Immature natural killer cell (primary cell): Measurements from ENCODE around the gene NPTX2. TPM values are rescaled to one million over a fixed set of nuclear protein-coding genes. Genes with fewer than 3 reads are reported as not detected.
"Not testable (repeated sequence)": the region's sequence is repeated elsewhere in the genome, so short reads cannot be mapped to it uniquely, and the experiment has no call there.

Experiments used
- DNase-seq, 3 donors: peaks; one replicate each; pipeline ENCODE4 v3.0.0; 2022; ENCODE audit warnings: mixed read lengths in 1 of 3
- H3K27ac Mint-ChIP-seq, 6 donors: one replicate each; pipeline ENCODE4 v1.8.0; 2020; ENCODE audit warnings: mixed read lengths in 6 of 6, mild to moderate bottlenecking in 5 of 6, inconsistent platforms in 4 of 6, moderate library complexity in 3 of 6
- H3K27me3 Mint-ChIP-seq, 3 donors: one replicate each; pipeline ENCODE4 v1.8.0; 2020 to 2021; ENCODE audit warnings: low read depth in 3 of 3, mild to moderate bottlenecking in 3 of 3, mixed read lengths in 3 of 3, moderate library complexity in 3 of 3, inconsistent platforms in 1 of 3
- H3K36me3 Mint-ChIP-seq, 3 donors: one replicate each; pipeline ENCODE4 v1.8.0; 2020; ENCODE audit warnings: mixed read lengths in 3 of 3, inconsistent platforms in 2 of 3, mild to moderate bottlenecking in 2 of 3
- H3K4me1 Mint-ChIP-seq, 2 donors: one replicate each; pipeline ENCODE4 v1.8.0; 2020; ENCODE audit warnings: inconsistent platforms in 2 of 2, mild to moderate bottlenecking in 2 of 2, mixed read lengths in 2 of 2, moderate library complexity in 1 of 2
- H3K4me3 Mint-ChIP-seq, 5 donors: one replicate each; pipeline ENCODE4 v1.8.0; 2020; ENCODE audit warnings: mild to moderate bottlenecking in 5 of 5, mixed read lengths in 5 of 5, inconsistent platforms in 3 of 5, moderate library complexity in 3 of 5
- H3K9me3 Mint-ChIP-seq, 6 donors: one replicate each; pipeline ENCODE4 v1.8.0; 2020; ENCODE audit warnings: mild to moderate bottlenecking in 6 of 6, mixed read lengths in 6 of 6, inconsistent platforms in 4 of 6, moderate library complexity in 3 of 6
- polyA plus RNA-seq, 3 donors: library from polyadenylated mRNA; unstranded; fragments of 300-500 nt; fragmentation: Illumina TruSeq; gene quantifications; one replicate each; pipeline ENCODE4 v1.2.3, GENCODE V29; 2021

Gene NPTX2, protein sequence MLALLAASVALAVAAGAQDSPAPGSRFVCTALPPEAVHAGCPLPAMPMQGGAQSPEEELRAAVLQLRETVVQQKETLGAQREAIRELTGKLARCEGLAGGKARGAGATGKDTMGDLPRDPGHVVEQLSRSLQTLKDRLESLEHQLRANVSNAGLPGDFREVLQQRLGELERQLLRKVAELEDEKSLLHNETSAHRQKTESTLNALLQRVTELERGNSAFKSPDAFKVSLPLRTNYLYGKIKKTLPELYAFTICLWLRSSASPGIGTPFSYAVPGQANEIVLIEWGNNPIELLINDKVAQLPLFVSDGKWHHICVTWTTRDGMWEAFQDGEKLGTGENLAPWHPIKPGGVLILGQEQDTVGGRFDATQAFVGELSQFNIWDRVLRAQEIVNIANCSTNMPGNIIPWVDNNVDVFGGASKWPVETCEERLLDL
- not detected for polyA plus RNA-seq

DNA sequence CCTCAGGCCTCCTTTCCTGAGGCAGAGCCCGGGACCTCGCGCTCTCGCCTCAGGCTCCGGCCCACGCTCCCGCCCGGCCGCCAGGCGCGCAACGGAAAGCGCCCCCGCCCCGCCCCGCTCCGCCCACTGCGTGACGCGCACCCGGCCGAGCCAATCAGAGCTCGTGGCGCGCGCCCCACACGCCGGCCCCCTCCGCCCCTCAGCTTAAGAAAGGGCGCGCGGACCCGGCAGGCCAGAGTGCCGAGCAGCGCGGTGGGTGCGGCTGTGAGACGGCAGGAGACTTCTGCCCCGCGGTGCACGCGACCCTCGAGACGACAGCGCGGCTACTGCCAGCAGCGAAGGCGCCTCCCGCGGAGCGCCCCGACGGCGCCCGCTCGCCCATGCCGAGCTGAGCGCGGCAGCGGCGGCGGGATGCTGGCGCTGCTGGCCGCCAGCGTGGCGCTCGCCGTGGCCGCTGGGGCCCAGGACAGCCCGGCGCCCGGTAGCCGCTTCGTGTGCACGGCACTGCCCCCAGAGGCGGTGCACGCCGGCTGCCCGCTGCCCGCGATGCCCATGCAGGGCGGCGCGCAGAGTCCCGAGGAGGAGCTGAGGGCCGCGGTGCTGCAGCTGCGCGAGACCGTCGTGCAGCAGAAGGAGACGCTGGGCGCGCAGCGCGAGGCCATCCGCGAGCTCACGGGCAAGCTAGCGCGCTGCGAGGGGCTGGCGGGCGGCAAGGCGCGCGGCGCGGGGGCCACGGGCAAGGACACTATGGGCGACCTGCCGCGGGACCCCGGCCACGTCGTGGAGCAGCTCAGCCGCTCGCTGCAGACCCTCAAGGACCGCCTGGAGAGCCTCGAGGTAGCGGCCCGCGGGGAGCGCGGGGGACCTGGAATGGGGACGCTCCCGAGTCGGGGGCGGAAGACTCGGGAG lies at the start of gene NPTX2:
Gene NPTX2 (plus strand): TSS at position 235 of the 909 bp plus-strand sequence. CDS start 177 bp downstream, at position 412.
- Mint-ChIP-seq H3K27me3 (peaks cover 6 to 21% (median 13%) of the 10 kb centered on the region in 3 donors), H3K9me3 (no peaks in the 10 kb centered on the region), H3K4me3 (peak within 1 kb of the TSS in 2 of 5 donors; percentile 41 to 49), H3K27ac (no peak within 1 kb of the TSS), H3K36me3 (peaks cover 0 to 4% (median 0%) of the 10 kb centered on the region in 3 donors), H3K4me1 (peaks cover 1 to 17% of the 10 kb centered on the region in 2 donors)
- peak in 1 of 3 donors; percentile 19 for DNase-seq

GRCh38 chr7:98567991-98568390 lies 49.1 kb upstream of the NPTX2 start:
- H3K27me3 Mint-ChIP-seq = peaks cover 2 to 7% (median 2%) of the 10 kb centered on the region in 3 donors
- H3K4me3 Mint-ChIP-seq = no peak overlapping the region
- H3K27ac Mint-ChIP-seq = no peak overlapping the region
- H3K36me3 Mint-ChIP-seq = no peaks in the 10 kb centered on the region
- no peaks in the 10 kb centered on the region for H3K4me1 Mint-ChIP-seq
- DNase-seq = no peak
- H3K9me3 Mint-ChIP-seq = peaks cover 0 to 4% (median 0%) of the 10 kb centered on the region in 6 donors

- Mint-ChIP-seq H3K27ac (no peak overlapping the region), H3K36me3 (no peaks in the 10 kb centered on the region), H3K4me1 (no peaks in the 10 kb centered on the region), H3K4me3 (no peak overlapping the region), H3K27me3 (peaks cover 0 to 5% (median 2%) of the 10 kb centered on the region in 3 donors), H3K9me3 (peaks cover 0 to 2% (median 0%) of the 10 kb centered on the region in 6 donors)
- no peak for DNase-seq
These were observed 48.2 kb upstream of the NPTX2 start for GRCh38 chr7:98568891-98569290.

DNA sequence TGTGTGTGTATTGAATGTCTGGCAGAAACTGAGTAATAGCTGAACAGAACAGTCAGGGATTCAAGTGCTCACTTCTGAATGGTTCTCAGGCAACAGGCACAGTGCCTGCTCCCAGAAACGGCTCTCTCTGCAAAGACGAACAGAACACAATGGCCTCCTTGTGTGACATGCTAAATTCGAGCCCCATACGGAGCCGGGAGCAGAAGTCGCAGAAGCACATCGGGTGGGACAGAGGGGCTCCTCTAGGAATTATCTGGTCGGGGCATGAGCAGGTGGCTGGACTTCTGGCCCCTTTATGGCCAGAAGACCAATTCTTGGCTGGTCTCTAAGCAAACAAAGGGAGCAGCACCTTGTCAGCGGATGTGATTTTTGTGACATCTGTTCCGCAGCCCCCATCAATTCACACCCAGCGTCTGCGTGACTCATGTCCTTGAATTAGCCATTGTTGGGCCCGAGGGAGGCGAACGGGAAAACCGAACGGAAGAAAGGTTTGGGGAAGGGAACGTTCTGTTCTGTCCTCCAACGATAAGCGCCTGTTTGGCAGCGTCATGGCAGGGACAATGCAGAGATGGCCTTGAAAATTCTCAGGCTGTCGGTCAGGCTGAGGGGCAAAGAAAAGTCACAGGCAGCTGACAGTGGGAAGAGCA lies 47.3 kb upstream of the NPTX2 start:
- Mint-ChIP-seq H3K9me3 (peaks cover 0 to 6% (median 2%) of the 10 kb centered on the region in 6 donors), H3K27me3 (peaks cover 0 to 3% (median 2%) of the 10 kb centered on the region in 3 donors), H3K4me1 (no peaks in the 10 kb centered on the region), H3K27ac (no peak overlapping the region), H3K4me3 (no peak overlapping the region), H3K36me3 (no peaks in the 10 kb centered on the region)
- DNase-seq = no peak

GRCh38 chr7:98571006-98571405 lies 46.1 kb upstream of the NPTX2 start:
- Mint-ChIP-seq H3K4me1 (no peaks in the 10 kb centered on the region), H3K9me3 (peaks cover 5 to 15% (median 5%) of the 10 kb centered on the region in 6 donors), H3K27ac (no peak overlapping the region), H3K27me3 (peaks cover 0 to 3% (median 2%) of the 10 kb centered on the region in 3 donors), H3K4me3 (no peak overlapping the region), H3K36me3 (no peaks in the 10 kb centered on the region)
- DNase-seq = no peak

- no peaks in the 10 kb centered on the region for H3K4me1 Mint-ChIP-seq
- H3K27ac Mint-ChIP-seq = no peak overlapping the region
- peaks cover 9 to 24% (median 15%) of the 10 kb centered on the region in 6 donors for H3K9me3 Mint-ChIP-seq
- H3K27me3 Mint-ChIP-seq = peaks cover 0 to 3% (median 2%) of the 10 kb centered on the region in 3 donors
- no peak overlapping the region for H3K4me3 Mint-ChIP-seq
- no peaks in the 10 kb centered on the region for H3K36me3 Mint-ChIP-seq
- no peak for DNase-seq
These were observed 45.1 kb upstream of the NPTX2 start for GRCh38 chr7:98571986-98572385.

- not testable (repeated sequence) for H3K27ac Mint-ChIP-seq, H3K4me1 Mint-ChIP-seq, H3K27me3 Mint-ChIP-seq, H3K4me3 Mint-ChIP-seq, H3K36me3 Mint-ChIP-seq, DNase-seq
- H3K9me3 Mint-ChIP-seq = peaks cover 9 to 24% (median 15%) of the 10 kb centered on the region in 6 donors
These were observed 44.4 kb upstream of the NPTX2 start for GRCh38 chr7:98572716-98573115.

DNA sequence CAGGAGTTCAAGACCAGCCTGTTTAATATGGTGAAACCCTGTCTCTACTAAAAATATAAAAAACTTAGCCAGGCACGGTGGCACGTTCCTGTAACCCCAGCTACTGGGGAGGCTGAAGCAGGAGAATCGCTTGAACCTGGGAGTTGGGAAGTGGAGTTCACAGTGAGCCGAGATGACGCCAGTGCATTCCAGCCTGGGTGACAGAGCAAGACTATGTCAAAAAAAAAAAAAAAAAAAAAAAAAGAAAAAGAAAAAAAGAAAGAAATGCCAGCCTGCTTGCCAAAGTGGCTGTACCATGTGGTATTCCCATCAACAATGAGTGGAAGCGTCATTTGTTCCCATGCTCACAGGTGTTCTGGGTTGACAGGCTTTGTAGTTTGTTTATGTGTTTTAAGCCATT lies 43.3 kb upstream of the NPTX2 start:
- no peak for DNase-seq
- peaks cover 9 to 24% (median 15%) of the 10 kb centered on the region in 6 donors for H3K9me3 Mint-ChIP-seq
- H3K27me3 Mint-ChIP-seq = peaks cover 2 to 4% (median 3%) of the 10 kb centered on the region in 3 donors
- H3K4me3 Mint-ChIP-seq = no peak overlapping the region
- H3K36me3 Mint-ChIP-seq = no peaks in the 10 kb centered on the region
- H3K4me1 Mint-ChIP-seq = no peaks in the 10 kb centered on the region
- no peak overlapping the region for H3K27ac Mint-ChIP-seq

- H3K27ac Mint-ChIP-seq = no peak overlapping the region
- no peak overlapping the region for H3K4me3 Mint-ChIP-seq
- H3K9me3 Mint-ChIP-seq = peaks cover 9 to 24% (median 15%) of the 10 kb centered on the region in 6 donors
- H3K36me3 Mint-ChIP-seq = no peaks in the 10 kb centered on the region
- no peaks in the 10 kb centered on the region for H3K4me1 Mint-ChIP-seq
- DNase-seq = no peak
- H3K27me3 Mint-ChIP-seq = peaks cover 0 to 4% (median 1%) of the 10 kb centered on the region in 3 donors
These were observed 41.2 kb upstream of the NPTX2 start for GRCh38 chr7:98575878-98576277.

DNA sequence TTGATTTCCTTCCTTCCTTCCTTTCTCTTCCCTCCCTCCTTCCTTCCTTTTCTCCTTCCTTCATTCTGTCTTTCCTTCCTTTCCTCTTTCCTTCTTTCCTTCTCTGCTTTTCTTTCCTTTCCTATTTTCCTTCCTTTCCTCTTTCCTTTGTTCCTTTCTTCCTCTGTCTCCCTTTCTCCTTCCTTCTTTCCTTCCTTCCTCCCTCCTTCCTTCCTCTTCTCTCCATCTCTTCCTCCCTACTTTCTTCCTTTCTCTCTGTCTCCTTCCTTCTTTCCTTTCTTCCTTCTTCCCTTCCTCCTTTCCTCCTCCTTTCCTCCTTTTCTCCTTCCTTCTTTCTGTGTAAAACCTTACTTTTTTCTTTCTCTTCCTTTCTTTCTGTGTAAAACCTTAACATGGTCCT lies 32.3 kb upstream of the NPTX2 start:
- Mint-ChIP-seq H3K36me3 (no peaks in the 10 kb centered on the region), H3K4me3 (no peak overlapping the region), H3K4me1 (no peaks in the 10 kb centered on the region), H3K9me3 (peaks cover 0 to 8% (median 0%) of the 10 kb centered on the region in 6 donors), H3K27ac (no peak overlapping the region), H3K27me3 (peaks cover 0 to 5% (median 4%) of the 10 kb centered on the region in 3 donors)
- no peak for DNase-seq

GRCh38 chr7:98591926-98592325 lies 25.2 kb upstream of the NPTX2 start:
- no peaks in the 10 kb centered on the region for H3K36me3 Mint-ChIP-seq
- peaks cover 1 to 6% (median 1%) of the 10 kb centered on the region in 3 donors for H3K27me3 Mint-ChIP-seq
- H3K4me3 Mint-ChIP-seq = no peak overlapping the region
- DNase-seq = no peak
- no peaks in the 10 kb centered on the region for H3K4me1 Mint-ChIP-seq
- no peak overlapping the region for H3K27ac Mint-ChIP-seq
- H3K9me3 Mint-ChIP-seq = no peaks in the 10 kb centered on the region

DNA sequence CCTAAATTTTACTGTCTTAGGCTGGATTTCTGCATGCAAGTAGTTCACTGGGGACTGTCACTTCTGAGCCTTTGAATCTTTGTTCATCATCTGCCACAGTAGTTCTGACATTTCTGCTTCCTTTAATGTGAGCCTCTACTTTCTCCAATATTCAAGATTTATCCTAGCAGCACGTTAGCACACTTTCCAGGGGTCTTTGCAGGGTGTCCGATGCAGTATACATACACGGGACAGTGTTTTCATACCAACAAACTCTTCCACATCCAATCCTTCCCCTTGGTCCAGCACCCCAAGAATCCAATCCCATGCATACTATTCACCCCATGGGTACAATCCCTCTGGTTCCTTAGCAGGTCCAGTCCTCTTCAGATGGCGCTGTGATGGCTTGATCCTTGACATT lies 22.7 kb upstream of the NPTX2 start:
- DNase-seq = no peak

DNA sequence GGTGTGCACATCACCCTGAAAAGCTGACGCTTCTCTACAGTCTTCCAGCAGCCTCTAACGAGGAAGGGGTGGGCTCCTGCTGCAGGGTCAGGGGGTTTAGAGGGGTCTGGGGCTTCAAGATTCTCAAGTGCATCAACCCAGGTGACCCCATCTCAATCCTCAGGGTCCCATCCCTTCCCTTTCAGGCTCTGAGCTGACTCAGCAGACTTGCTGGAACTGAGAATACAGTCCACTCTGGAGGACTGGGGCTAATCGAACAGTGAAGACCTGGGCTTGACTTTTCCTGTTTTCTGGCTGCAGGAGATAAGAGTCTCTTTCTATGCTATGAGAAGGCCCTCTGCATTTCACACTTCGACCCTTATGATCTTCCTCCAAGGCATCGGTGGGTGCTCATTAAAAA lies 22.3 kb upstream of the NPTX2 start:
- H3K27me3 Mint-ChIP-seq = peaks cover 0 to 4% (median 3%) of the 10 kb centered on the region in 3 donors
- H3K4me1 Mint-ChIP-seq = no peaks in the 10 kb centered on the region
- H3K27ac Mint-ChIP-seq = no peak overlapping the region
- H3K9me3 Mint-ChIP-seq = no peaks in the 10 kb centered on the region
- no peak for DNase-seq
- no peak overlapping the region for H3K4me3 Mint-ChIP-seq
- no peaks in the 10 kb centered on the region for H3K36me3 Mint-ChIP-seq

More for the DNA sequence above, 22.7 kb upstream of the NPTX2 start:
- H3K27me3 Mint-ChIP-seq = peaks cover 0 to 4% (median 3%) of the 10 kb centered on the region in 3 donors
- no peaks in the 10 kb centered on the region for H3K4me1 Mint-ChIP-seq
- H3K9me3 Mint-ChIP-seq = no peaks in the 10 kb centered on the region
- no peaks in the 10 kb centered on the region for H3K36me3 Mint-ChIP-seq
- H3K27ac Mint-ChIP-seq = no peak overlapping the region
- no peak overlapping the region for H3K4me3 Mint-ChIP-seq
